Measurements from ENCODE around the gene FMO2. TPM values are rescaled to one million over a fixed set of nuclear protein-coding genes. Genes with fewer than 3 reads are reported as not detected.

Gene FMO2
- total and polyA plus RNA-seq, 2 of the 8 experiments (the other 6 are each of a cell fraction or from before 2014, with no cell fraction given), result not detected

- TF ChIP-seq EP300 (IDR thresholded peaks at IDR 0.05; ENCODE audit: borderline replicate concordance in 1 of 2, low read depth in 2 of 2, low read length in 2 of 2) (no peak), EGR1 (IDR thresholded peaks at IDR 0.05; ENCODE audit: borderline replicate concordance, low read depth, low read length) (no peak)
Measured at GRCh38 chr1:171206204-171206977, 21.3 kb downstream of the FMO2 start (continued).

Measured in H1 (cell line).